ENCODE measurements around the gene CLEC14A.

CLEC14A gene

DNA sequence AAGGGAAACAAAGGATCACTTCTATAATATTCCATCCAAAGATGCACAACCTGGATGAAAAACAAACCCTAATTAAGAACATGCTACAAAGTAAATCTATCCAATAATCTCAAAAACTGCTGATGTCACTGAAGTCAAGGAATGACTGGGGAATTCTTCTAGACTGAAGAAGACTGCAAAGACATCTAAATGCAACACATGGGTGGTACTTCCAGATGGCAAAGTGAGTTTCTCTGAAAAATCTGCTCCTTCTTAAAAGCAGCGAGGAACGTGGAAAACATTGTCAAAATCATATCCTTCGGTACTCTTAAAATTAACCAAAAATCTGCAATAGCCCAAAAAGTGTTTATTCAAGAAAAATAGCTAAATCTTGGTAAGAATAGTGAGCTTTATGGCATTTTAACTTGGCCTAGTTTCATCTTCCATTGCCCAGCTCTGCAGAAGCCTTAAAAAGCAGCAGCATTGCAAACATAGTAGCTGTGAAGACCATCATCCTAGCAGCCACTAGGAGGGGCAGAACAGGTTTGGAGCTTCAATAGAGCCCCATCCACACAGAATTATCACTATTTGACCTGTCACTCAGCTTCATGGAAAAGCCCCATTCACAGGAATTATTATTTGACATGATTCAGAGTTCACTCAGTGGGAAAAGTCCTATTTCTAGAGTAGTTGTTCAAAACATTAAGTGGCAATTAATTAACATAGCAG lies 7.4 kb downstream of the CLEC14A start:
- DNase-seq (ENCODE audit: low read depth) = no peak

DNA sequence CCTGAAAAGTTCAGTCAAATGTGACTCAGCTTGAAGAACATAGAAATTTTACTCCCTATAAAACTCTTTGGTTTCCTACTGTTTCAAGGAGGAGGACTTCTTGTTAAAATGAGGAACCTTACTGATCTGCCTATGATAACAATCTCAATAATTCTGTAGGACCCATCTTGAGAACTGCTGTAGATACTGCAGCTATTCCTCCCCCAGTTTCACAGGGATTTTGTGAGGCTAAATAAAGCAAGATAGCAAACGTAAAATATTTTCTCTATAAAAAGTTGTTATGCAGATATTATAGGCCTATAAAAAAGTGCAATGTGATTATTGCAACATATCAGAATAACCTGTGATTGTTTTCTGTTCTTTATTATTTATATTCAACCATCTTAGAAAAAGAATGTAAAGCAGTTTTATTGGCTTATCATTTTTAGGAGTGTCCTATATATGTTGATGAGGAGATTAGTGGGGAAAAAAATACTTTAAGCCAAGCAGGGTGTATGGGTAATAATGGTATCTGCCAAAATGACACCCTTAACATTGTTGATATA lies 12.1 kb downstream of the CLEC14A start:
- no peak for DNase-seq (ENCODE audit: low read depth)

DNA sequence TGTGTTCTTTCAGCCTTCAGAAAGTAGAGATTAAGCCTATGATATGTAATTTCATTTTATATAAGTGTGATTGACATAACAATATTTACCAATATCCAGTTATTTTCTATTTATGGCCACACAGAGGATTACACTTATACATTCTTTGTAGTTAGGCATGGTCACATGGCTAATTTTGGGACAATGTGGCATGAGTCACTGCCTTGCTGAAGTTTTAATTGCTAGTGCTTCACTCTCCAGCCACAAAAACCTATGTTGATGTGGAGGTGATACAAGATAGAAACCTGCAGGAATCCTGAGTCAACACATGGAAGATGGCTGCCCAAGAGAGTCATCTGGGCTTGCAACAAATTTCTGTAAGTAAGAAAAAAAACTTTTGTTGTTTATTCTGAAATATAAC lies 17.0 kb downstream of the CLEC14A start:
- no peak for DNase-seq (ENCODE audit: low read depth)

DNA sequence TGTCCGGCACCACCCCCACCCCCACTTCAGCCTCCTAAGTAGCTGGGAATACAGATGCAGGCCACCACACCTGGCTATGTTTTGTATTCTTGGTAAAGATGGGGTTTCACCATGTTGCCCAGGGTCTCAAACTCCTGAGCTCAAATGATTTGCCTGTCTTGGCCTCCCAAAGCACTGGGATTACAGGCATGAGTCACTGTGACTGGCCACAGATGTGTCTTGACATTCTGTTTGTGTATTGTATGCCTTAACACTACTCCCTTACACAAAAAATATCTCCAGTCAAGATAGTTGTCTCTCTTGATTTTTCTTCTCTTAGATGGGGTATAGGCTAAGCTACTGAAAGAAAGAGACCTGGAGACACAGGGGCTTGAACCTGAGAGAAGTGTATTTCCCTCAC lies 17.6 kb downstream of the CLEC14A start:
- no peak for DNase-seq (ENCODE audit: low read depth)

DNA sequence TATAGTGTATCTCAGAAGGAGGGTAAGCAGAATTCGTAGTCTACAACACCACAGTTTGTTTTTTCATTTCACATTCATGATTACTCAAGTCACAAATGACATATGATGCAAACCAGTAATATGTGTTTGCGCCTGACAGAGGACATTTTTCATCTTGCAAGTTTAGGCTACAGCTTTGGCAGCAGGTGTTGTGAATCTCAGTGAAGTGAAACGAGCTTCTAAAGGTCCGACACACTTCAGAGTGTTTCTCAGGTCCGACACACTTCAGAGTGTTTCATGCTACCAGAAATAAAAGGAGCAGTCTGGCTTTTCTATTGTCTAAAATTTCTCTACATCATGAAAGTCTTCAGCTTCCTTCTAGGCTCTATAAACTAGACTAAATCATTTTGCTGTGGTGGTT lies 22.7 kb downstream of the CLEC14A start:
- no peak for DNase-seq (ENCODE audit: low read depth)

DNA sequence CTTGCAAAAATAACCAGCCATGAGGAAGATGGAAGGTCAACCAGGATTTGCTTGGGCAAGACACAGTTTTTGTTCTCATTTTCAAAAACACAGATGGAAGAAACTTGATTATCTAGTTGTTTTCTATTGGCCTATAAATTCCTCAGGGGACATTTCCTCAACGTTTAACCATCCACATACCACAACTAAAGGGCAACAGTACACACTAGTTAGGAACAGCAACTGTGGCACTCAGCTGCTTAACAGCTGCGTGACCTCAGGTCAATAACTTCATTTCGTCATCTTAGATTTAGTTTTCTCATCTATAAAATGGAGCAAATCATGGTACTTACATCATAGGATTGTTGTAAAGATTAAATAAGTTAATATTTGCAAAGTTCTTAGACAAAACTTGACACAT lies 29.5 kb downstream of the CLEC14A start:
- no peak for DNase-seq (ENCODE audit: low read depth)

DNA sequence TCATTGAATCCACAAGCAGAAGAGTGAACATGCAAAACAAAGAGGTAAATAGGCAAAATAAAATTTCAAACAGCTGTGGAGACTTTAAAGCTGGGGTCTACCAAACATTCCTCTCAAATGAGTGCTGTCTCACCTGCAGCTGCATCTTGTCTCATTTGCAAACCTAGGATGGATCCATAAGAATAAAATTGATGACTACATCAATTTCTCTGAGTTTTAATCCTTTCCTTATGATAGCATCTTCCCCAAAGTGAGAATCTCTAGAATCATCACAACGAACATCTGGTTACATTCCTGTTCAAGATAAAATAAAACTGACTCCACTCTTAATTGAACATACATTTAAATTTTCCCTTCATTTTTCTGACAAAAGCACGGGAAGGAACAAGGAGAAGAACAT lies 29.9 kb downstream of the CLEC14A start:
- DNase-seq (ENCODE audit: low read depth) = no peak

DNA sequence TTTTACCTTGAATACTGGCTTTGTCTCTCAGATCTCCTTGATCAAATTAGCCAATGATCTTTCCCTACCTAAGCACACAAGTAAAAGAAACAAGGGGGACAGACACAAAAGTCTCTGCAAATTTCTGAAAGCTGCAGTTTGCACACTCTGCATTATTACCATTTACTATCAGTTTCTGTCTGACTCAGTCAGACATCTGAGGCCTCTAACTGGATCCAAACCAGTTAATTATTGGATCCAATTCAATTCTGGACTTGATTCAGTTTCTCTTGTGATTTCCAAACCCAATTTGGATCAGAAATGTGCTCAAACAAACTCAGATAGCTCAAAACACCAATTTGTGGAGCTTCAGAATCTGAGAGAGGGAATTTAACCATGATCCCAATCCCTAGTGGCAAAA lies 31.6 kb downstream of the CLEC14A start:
- no peak for DNase-seq (ENCODE audit: low read depth)

DNA sequence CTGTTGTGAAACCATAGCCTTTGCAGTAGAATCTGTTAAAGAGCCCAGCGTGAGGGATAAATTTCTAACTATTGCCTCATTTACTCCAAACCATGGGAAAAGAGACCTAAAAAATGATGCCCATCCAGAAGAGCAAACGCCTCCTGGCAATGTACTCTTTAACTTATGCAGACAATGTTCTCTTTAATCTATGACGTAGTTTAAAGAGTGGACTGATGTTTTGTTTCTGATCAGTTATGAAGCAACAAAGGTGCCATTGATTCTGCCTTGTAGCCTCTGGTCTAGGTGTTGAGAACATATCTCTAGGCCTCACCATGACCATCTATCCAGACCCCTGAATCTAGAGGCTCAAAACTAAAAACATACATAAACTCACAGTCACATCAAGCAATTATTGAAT lies 34.8 kb downstream of the CLEC14A start:
- no peak for DNase-seq (ENCODE audit: low read depth)

DNA sequence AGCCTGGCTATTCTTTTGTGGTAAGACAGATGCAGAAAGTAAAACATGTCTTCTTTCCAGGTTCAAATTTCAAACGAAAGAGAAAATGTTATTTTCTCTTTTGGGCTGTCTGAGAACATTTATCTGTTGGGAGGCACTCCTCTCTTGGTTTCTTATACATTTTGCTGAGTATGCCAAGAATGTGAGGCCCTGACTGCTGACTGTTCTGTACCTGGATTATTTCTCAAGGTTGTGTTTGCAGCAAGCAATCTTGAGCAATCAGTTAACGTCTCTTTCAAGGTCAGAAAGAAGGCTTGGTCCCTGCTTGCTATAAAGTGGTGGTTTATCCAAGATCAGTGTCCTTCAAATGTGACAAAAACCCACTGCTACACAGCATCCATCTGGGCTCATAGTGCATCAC lies 38.3 kb downstream of the CLEC14A start:
- no peak for DNase-seq (ENCODE audit: low read depth)

DNA sequence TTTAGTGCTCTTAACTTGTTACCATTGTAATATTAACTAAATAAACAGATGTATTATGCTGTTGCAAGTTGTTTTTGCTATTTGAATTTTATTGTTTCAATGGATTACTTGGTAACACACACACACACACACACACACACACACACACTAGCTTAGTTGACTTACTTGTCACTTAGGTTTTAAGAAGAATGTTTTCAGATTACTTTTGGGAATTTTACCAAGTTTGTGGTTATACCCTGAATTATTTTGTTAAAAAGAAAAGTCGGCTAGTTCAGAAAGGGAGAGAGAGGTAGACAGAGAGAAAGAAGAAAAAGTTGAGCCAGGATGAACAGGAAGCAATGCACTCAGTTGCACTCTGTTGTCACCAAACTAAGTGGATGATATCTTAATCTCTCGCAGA lies 42.9 kb downstream of the CLEC14A start:
- no peak for DNase-seq (ENCODE audit: low read depth)

DNA sequence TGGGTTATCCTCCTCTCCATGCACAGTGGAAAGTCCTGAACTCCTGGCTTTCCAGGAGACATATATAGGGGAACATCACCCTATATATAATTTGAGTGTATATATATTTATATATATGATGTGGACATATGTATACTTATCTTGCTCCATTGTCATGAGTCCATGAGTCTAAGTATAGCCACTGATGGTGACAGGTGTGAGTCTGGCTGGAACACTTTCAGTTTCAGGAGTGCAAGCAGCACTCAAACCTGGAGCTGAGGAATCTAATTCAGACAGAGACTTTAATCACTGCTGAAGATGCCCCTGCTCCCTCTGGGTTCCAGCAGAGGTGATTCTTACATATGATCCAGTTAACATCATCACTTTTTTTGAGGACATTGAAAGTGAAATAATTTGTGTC lies 43.8 kb downstream of the CLEC14A start:
- DNase-seq (ENCODE audit: low read depth) = no peak

DNA sequence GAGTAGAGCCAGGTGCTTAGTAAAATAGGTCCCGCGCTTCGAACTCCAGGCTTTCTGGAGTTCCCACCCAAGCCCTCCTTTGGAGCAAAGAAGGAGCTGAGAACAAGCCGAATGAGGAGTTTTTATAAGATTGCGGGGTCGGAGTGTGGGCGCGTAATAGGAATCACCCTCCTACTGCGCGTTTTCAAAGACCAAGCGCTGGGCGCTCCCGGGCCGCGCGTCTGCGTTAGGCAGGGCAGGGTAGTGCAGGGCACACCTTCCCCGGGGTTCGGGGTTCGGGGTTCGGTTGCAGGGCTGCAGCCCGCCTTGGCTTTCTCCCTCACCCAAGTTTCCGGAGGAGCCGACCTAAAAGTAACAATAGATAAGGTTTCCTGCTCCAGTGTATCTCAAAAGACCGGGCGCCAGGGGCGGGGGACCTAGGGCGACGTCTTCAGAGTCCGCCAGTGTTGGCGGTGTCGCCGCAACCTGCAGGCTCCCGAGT lies 44.6 kb downstream of the CLEC14A start:
- DNase-seq (ENCODE audit: low read depth) = no peak

DNA sequence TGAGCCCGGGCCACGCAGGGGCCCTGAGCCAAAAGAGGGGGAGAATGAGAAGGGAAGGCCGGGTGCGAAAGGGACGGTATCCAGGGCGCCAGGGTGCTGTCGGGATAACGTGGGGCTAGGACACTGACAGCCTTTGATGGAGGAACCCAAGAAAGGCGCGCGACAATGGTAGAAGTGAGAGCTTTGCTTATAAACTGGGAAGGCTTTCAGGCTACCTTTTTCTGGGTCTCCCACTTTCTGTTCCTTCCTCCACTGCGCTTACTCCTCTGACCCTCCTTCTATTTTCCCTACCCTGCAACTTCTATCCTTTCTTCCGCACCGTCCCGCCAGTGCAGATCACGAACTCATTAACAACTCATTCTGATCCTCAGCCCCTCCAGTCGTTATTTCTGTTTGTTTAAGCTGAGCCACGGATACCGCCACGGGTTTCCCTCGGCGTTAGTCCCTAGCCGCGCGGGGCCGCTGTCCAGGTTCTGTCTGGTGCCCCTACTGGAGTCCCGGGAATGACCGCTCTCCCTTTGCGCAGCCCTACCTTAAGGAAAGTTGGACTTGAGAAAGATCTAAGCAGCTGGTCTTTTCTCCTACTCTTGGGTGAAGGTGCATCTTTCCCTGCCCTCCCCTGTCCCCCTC lies 45.2 kb downstream of the CLEC14A start:
- DNase-seq (ENCODE audit: low read depth) = no peak

DNA sequence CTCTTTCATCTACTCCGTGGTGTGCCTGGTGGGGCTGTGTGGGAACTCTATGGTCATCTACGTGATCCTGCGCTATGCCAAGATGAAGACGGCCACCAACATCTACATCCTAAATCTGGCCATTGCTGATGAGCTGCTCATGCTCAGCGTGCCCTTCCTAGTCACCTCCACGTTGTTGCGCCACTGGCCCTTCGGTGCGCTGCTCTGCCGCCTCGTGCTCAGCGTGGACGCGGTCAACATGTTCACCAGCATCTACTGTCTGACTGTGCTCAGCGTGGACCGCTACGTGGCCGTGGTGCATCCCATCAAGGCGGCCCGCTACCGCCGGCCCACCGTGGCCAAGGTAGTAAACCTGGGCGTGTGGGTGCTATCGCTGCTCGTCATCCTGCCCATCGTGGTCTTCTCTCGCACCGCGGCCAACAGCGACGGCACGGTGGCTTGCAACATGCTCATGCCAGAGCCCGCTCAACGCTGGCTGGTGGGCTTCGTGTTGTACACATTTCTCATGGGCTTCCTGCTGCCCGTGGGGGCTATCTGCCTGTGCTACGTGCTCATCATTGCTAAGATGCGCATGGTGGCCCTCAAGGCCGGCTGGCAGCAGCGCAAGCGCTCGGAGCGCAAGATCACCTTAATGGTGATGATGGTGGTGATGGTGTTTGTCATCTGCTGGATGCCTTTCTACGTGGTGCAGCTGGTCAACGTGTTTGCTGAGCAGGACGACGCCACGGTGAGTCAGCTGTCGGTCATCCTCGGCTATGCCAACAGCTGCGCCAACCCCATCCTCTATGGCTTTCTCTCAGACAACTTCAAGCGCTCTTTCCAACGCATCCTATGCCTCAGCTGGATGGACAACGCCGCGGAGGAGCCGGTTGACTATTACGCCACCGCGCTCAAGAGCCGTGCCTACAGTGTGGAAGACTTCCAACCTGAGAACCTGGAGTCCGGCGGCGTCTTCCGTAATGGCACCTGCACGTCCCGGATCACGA lies 46.0 kb downstream of the CLEC14A start:
- DNase-seq (ENCODE audit: low read depth) = no peak

DNA sequence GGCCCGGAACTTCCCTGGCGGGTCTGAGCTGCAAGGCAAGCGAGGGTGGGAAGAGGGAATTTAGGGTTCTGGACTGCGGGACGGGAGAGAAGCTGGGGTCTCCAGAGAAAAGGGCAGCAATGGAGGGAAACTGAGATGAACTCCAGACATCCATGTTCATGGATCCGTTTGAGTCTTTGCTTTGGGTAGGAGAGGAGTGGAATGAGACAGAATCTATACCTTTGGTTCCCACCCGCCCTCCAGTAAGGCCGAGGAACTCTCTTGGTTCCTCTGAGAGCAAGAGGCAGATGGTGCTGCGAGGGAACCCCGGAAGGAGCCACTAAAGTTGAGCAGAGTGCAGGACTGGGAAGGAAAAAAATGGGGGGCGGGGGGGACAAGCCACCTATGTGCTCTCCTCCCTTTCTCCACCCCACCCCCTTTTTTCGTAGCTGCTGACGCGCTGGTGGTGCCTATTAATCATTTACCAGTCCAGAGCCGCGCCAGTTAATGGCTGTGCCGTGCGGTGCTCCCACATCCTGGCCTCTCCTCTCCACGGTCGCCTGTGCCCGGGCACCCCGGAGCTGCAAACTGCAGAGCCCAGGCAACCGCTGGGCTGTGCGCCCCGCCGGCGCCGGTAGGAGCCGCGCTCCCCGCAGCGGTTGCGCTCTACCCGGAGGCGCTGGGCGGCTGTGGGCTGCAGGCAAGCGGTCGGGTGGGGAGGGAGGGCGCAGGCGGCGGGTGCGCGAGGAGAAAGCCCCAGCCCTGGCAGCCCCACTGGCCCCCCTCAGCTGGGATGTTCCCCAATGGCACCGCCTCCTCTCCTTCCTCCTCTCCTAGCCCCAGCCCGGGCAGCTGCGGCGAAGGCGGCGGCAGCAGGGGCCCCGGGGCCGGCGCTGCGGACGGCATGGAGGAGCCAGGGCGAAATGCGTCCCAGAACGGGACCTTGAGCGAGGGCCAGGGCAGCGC lies 47.0 kb downstream of the CLEC14A start:
- no peak for DNase-seq (ENCODE audit: low read depth)

DNA sequence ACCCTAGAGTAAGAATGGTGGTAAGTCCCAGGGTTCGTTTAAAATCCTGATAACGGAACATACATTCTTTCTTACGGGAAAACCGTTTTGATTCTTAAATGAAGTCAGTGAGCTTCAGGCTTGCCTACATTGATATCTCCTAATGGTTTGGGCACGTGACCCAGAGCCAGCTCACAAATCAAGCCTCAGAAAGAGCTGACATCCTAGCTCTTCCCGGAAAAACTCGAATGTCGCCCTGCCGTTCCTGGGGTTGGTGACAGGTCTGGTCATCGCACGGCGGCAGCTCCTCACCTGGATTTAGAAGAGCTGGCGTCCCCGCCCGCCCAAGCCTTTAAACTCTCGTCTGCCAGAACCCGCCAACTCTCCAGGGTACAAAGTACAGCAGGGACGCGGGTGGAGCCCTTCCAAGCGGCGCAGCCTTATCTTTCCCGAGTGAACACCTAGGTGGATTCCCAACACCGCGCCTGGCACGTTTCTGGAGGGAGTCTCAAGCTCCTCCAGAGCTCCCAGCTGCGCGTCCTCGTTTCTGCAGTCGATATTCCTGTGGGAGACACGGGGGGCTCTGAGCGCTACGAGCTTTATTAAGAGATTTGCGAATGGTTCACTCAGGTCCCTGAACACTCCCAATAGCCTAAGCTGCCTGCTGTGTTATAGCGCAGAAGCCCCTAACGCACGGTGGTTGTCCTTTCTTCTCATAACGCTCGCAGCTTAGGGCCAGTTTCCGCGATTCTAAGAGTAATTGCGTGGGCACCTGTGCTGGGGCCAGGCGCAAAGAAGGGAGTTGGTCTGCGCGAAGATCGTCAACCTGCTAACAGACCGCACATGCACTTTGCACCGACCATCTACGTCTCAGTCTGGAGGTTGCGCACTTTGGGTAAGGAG lies 47.9 kb downstream of the CLEC14A start, which contains the start of gene SSTR1:
SSTR1 (plus strand) TSS at position 169 of the 882 bp plus-strand sequence. CDS start 1,486 bp downstream, outside the sequence.
- no peak for DNase-seq (ENCODE audit: low read depth)

DNA sequence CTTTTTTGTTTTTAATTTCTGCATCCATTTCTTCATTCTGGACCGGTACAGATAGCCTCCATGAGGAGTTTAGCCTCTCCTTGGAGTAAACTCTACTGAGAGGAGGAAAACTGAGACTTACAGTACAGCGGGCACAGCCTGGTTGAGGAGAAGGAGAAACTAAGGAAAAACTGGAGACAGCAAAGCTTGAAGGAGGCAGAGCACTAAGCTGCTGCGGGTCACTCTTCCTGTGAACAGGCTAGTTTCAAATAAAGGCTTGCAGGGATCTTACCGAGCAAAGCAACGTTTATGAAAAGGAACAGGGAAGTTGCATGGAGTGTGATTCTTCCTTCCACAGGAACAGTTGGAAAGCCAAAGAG lies 48.5 kb downstream of the CLEC14A start:
- no peak for DNase-seq (ENCODE audit: low read depth)

DNA sequence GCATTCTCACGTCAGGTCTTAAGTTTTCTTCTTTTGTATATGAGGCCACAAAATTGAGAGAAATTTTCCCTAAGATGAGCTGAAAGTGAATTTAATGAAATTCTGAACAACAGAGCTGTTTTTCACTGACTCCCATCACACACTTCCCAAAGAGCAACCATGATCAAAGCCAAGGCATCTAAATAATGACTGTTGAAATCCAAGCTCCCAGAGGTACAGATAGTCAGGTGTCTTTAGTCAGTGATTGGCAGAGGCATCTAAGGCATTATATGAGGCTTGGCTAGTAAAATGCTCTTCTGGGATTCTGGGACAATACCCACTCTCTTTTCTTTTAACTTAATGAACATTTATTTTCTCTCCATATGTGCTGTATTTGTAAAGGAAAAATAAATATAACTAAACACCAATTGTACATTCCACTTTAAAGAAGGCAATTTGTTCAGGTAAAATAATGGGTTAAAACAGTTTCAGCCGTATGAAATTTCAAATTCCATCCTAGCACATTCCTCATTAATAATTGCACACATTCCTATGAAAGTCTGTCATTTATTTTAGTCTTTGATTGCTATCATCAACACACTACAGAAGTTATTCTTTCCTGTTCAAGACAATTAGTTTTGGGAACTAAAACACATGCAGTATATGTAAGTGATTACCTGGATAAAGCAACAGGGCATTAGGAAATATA lies 49.1 kb downstream of the CLEC14A start:
- DNase-seq (ENCODE audit: low read depth) = no peak
